Neural progenitor cell (in vitro differentiated cells): ENCODE results near the gene ABAT.

ENCODE experiments used
- EZH2 ChIP-seq: fragments of 200-600 bp; sonication (generic); IDR thresholded peaks from 2 replicates; pipeline ENCODE4 v1.6.1; 2017; ENCODE audit warnings: antibody characterized with exemption, mild to moderate bottlenecking, moderate library complexity
- EZH2phosphoT487 ChIP-seq: fragments of 200-600 bp; sonication (generic); IDR thresholded peaks from 2 replicates; pipeline ENCODE4 v1.6.1; 2017; ENCODE audit warnings: antibody characterized with exemption
- TF ChIP-seq, protein P1 (sequence below): fragments of 200-600 bp; sonication (generic); IDR thresholded peaks from 2 replicates; pipeline ENCODE4 v1.5.1; 2017; ENCODE audit warnings: antibody characterized with exemption, mild to moderate bottlenecking

- TF ChIP-seq, protein P1, sequence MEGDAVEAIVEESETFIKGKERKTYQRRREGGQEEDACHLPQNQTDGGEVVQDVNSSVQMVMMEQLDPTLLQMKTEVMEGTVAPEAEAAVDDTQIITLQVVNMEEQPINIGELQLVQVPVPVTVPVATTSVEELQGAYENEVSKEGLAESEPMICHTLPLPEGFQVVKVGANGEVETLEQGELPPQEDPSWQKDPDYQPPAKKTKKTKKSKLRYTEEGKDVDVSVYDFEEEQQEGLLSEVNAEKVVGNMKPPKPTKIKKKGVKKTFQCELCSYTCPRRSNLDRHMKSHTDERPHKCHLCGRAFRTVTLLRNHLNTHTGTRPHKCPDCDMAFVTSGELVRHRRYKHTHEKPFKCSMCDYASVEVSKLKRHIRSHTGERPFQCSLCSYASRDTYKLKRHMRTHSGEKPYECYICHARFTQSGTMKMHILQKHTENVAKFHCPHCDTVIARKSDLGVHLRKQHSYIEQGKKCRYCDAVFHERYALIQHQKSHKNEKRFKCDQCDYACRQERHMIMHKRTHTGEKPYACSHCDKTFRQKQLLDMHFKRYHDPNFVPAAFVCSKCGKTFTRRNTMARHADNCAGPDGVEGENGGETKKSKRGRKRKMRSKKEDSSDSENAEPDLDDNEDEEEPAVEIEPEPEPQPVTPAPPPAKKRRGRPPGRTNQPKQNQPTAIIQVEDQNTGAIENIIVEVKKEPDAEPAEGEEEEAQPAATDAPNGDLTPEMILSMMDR: no peak
- no peak for TF ChIP-seq EZH2phosphoT487
- no peak for TF ChIP-seq EZH2
Observed at GRCh38 chr16:8718851-8719680, 44.6 kb downstream of the ABAT start.
